SJSA1 (cell line): ENCODE data around the gene VDAC1. TPM values are rescaled to one million over a fixed set of nuclear protein-coding genes. Genes with fewer than 3 reads are reported as not detected.

Experiments used
- DNase-seq, 2 experiments: peaks; one replicate each; pipeline ENCODE4 v3.0.0-alpha.2; 2015 to 2020; ENCODE audit warnings: low spot score in 2 of 2, low read depth in 1 of 2
- H3K27ac ChIP-seq: fragments of 250-450 bp; sonication (Bioruptor Pico); 2 replicates; pipeline ENCODE4 v1.5.1; 2020; ENCODE audit warnings: mild to moderate bottlenecking, moderate library complexity
- H3K27me3 ChIP-seq: fragments of 250-450 bp; sonication (Bioruptor Pico); replicated peaks from 2 replicates; pipeline ENCODE4 v1.5.1; 2020; ENCODE audit warnings: mild to moderate bottlenecking, moderate library complexity
- H3K36me3 ChIP-seq: fragments of 250-450 bp; sonication (Bioruptor Pico); 2 replicates; pipeline ENCODE4 v1.5.1; 2020; ENCODE audit warnings: mild to moderate bottlenecking
- H3K4me1 ChIP-seq: fragments of 250-450 bp; sonication (Bioruptor Pico); replicated peaks from 2 replicates; pipeline ENCODE4 v1.6.1; 2021; ENCODE audit warnings: mild to moderate bottlenecking
- H3K4me3 ChIP-seq: fragments of 250-450 bp; sonication (Bioruptor Pico); 2 replicates; pipeline ENCODE4 v1.5.1; 2020; ENCODE audit warnings: mild to moderate bottlenecking
- H3K9me3 ChIP-seq: fragments of 250-450 bp; sonication (Bioruptor Pico); replicated peaks from 2 replicates; pipeline ENCODE4 v1.5.1; 2020; ENCODE audit warnings: mild to moderate bottlenecking
- total RNA-seq: library from RNA; depleted of rRNA; stranded (reverse); fragments of >200 nt; shearing (Covaris generic); gene quantifications from 2 replicates; pipeline ENCODE4 v1.2.3, GENCODE V29; 2014

Gene VDAC1
- total RNA-seq, 1 experiment from 2014 or later, result 432 TPM

DNA sequence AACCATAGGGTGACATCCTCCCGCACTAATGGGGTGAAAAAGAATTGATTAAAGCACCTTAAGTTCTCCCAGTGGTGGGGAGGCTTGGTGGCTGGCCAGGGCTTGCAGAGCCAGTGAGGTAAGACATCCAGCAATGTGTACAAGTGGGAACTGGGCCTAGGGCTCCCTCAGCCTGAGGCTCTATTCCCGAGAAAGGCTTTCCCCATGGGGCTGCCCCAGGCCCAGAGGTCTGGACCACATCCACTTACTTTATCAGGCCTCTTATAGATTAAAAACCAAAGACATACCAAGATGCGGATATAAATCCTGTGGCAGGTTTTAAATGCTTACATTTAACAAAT is 71.6 kb downstream of the VDAC1 start:
- Histone ChIP-seq H3K9me3 (no peaks in the 10 kb centered on the region), H3K27me3 (no peaks in the 10 kb centered on the region), H3K4me3 (no peak overlapping the region), H3K4me1 (peaks cover 11% of the 10 kb centered on the region), H3K27ac (no peak overlapping the region), H3K36me3 (no peaks in the 10 kb centered on the region)
- DNase-seq, result no peak

DNA sequence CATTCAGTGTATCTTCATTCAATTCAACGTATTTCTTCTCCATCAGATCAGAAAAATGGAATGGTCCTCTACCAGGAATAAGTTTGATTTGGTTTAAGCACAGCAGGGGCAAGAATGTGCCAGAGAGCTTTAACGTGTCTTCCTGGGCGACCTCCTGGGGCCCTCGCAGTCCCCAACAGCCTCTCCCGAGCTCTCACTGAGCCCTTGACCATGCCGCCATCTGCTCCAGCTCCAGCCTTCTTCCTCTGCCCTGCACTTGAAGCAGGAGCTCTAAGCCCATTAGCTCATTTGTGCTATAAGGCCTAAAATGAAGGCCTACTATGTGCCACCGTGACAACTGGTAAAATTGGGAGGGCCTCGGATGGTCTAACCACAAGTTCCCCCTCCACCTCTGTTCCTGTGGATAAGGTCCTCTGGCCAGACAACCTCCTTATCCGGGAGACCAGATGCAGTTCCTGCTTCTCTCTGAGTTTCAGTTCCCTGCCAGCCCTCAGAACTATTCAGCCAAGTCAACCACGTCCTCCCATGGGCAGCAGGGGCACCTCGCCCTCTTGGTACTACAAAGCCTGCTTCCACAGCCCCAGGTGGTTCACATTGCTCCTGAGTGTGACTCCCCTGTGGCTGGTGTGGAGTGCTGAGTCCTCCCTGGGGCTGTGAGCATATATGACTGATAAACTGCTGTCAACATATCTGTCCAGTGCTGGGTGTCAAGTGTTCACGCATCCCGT is 72.2 kb downstream of the VDAC1 start:
- Histone ChIP-seq H3K4me1 (peaks cover 11% of the 10 kb centered on the region), H3K9me3 (no peaks in the 10 kb centered on the region), H3K36me3 (no peaks in the 10 kb centered on the region), H3K27me3 (no peaks in the 10 kb centered on the region), H3K27ac (no peak overlapping the region), H3K4me3 (no peak overlapping the region)
- DNase-seq, result no peak

DNA sequence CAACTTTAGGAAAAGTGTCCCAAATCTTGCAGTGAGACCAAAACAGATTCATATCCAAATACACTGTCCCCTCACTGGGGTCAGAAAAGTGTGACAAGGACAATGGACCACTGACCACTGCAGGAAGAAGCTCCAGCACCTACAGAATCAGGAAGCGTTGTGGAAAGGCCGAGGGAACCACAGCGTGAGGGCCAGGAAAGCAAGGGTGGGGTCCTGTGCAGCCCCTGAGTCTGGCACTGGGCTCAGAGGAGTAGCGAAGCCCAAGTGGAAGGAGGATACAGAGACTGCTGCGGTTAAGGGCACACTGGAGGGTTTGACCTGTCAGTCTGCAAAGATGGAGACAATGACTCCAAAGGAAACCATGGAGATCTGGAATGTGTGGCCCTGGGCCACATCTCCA is 73.2 kb downstream of the VDAC1 start:
- Histone ChIP-seq H3K4me3 (no peak overlapping the region), H3K4me1 (peaks cover 11% of the 10 kb centered on the region), H3K9me3 (no peaks in the 10 kb centered on the region), H3K36me3 (no peaks in the 10 kb centered on the region), H3K27ac (no peak overlapping the region), H3K27me3 (no peaks in the 10 kb centered on the region)
- DNase-seq, result no peak

DNA sequence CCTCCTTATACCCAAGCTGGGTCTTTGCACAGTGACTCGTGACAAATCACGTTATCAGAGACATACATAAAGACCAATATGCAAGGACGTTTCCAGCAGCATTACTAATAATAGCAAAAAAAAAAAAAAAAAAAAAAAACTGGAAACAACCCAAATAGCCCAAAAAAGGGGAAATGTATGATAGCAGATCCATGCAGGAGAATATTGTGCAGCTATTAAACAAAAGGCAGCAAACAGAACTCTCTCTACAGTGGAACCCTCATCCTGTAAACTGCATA is 74.0 kb downstream of the VDAC1 start:
- Histone ChIP-seq H3K4me3 (no peak overlapping the region), H3K36me3 (no peaks in the 10 kb centered on the region), H3K27ac (no peak overlapping the region), H3K9me3 (no peaks in the 10 kb centered on the region), H3K4me1 (peaks cover 11% of the 10 kb centered on the region), H3K27me3 (no peaks in the 10 kb centered on the region)
- no peak for DNase-seq

DNA sequence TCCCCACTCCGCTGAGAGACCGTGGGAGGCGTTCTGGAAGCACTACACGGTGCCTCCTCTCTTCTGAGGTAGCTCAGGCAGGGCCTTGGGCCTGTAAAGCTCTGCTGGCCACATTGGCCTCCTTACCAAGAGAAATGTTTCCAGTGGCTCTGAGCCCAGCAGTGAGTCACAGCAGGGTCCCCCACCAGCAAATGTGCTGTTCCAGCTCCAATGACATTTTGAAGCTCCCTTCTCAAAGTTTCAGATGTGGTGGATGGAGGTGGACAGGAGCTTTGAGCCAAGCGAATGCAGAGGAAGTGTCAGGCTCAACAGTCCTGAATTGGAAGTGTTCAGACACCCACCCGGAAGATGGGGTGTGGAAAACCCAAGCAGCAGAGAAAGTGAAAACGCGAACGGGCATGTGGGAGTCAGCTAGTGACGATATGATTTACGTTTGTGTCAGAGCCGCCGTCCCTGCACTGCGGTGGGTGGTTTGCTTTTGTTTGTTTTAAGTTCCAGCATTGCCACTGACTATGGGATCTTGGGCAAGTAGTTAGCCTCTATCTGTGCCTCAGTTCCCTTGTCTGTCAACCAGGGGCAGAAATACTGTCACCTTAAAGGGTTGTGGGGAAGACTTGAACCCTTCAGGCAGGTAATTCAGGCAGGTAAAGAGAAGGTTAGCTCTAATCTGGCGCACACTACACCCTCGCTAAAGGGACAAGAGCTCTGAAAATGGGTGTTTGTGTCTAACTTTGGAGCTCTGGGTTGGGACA is 74.5 kb downstream of the VDAC1 start:
- DNase-seq, result peak; percentile 78 to 87
- Histone ChIP-seq H3K4me1 (peaks cover 11% of the 10 kb centered on the region), H3K27ac (peak overlapping the region; percentile 29), H3K4me3 (peak overlapping the region; percentile 8), H3K9me3 (no peaks in the 10 kb centered on the region), H3K27me3 (no peaks in the 10 kb centered on the region), H3K36me3 (no peaks in the 10 kb centered on the region)

DNA sequence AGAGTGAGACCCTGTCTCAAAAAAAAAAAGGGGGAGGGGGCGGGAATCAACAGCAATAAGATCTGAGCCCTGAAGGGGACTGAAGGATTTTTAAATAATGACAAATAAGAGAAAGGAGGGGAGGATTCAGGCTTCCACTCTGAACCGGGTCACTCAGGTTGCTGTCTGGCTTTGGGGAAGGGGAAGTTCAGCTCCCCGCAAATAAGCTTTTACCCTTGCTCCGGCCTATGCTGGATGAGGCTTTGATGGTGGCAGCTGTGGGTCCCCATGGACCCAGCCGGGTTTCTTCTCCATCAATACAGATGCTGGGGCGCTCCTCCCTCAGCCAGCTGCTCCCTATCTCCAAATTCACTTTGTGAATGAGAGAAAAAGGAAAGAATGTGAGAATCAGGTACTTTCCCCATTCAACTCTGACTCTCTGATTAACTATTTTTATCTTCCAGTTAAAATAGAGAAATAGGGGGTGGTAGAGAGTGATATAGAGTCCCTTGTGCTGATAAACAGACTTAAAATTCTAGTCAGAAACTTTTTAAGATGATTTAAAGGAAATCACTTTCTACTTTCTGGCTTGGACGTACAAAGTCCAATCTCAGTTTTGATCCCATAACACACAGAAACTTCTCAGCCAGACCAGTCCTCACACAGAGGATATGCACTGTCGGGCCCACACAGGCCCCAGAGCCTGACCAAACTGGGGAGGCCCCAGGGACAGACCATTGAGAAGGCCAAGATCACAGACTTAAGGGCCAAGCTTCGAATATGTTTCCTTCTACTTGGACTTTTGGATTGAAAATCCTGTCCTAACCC is 76.0 kb downstream of the VDAC1 start:
- no peak for DNase-seq
- Histone ChIP-seq H3K36me3 (no peaks in the 10 kb centered on the region), H3K4me3 (no peak overlapping the region), H3K27ac (no peak overlapping the region), H3K27me3 (no peaks in the 10 kb centered on the region; the same call in 1 of the 2 replicates), H3K4me1 (peaks cover 11% of the 10 kb centered on the region), H3K9me3 (no peaks in the 10 kb centered on the region)

DNA sequence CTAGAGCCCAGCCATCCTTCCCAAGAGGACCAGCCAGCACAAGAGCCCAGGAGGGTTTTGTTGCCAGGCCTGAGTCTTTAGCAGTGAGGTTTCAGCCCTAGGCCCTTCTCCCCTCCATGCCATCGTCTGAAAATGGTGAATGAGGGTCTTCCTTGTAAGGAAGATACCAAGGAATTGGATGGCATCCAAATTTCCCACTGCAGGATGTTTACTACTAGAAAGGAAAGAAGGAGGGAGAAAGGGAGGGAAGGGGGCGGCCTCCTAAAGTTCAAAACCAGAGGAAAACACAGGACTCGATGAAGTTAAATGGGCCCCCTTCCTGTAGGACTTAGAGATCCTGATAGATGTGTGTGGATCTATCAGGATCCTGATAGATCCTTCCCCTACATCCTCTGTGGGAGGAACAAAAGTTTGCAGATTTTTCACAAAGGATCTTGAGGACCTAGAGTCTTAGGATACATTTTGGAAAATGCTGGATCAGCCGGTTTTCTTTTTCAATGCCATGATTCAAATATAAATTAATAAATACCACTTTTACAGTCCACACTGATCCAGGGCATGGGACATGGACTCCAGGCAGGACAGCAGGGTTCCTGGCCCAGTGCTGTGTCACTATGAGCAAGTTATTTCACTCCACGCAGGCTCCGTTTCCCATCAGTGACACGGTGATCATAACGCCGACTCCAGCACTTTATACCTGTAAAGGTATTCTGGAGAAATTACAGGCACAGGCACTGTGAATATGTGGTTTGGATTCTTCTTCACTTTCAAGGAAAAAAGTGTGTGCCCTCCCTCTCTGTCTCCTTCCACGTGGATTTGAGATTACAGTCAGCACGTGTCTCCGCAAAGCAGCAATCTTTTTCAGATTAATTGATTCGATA is 77.2 kb downstream of the VDAC1 start:
- no peaks in the 10 kb centered on the region for H3K9me3 ChIP-seq
- no peaks in the 10 kb centered on the region for H3K36me3 ChIP-seq
- peaks cover 11% of the 10 kb centered on the region for H3K4me1 ChIP-seq
- no peaks in the 10 kb centered on the region; the same call in 1 of the 2 replicates for H3K27me3 ChIP-seq
- H3K27ac ChIP-seq, result no peak overlapping the region
- H3K4me3 ChIP-seq, result no peak overlapping the region
- DNase-seq, result no peak

DNA sequence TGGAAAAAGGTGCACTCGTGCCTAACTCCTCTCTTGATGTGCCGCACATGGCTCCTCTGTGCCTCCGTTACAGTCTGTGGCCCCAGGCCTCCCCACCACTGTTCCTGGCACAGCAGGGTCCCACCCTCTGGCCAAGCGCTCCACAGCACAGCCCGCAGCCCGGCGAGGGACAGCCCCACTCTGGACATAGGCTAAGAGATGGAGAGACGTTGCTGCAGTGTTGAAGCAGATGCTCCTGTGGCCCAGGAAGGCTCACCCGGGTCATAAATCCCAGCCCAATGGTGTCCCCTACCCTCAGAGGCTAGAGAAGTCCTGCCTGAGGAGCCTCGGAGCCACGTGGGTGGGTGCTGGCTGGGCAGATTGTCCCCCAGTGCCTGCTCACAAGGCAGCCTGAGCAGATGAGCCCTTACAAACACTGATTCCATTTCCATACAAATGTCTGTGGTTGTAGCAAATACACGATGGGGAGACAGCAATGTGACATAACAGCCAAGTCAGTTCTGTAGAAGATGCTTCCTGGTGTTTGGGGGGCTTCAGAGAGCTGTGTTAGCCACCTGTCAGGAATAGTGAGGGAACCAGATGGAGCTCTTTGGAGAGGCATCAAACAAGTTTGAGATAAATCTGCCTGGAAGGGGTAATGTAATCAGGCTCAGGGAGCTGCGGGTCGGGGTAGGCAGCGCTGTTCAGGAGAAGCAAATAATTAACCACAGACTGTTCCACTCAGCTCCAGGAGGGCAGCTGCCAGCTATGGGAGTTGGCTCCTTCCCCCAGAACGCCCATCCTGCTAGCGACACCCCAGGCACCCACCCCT is 78.1 kb downstream of the VDAC1 start:
- Histone ChIP-seq H3K4me3 (no peak overlapping the region), H3K27me3 (no peaks in the 10 kb centered on the region; the same call in 1 of the 2 replicates), H3K36me3 (no peaks in the 10 kb centered on the region), H3K4me1 (peaks cover 11% of the 10 kb centered on the region), H3K9me3 (no peaks in the 10 kb centered on the region), H3K27ac (no peak overlapping the region)
- DNase-seq, result no peak

DNA sequence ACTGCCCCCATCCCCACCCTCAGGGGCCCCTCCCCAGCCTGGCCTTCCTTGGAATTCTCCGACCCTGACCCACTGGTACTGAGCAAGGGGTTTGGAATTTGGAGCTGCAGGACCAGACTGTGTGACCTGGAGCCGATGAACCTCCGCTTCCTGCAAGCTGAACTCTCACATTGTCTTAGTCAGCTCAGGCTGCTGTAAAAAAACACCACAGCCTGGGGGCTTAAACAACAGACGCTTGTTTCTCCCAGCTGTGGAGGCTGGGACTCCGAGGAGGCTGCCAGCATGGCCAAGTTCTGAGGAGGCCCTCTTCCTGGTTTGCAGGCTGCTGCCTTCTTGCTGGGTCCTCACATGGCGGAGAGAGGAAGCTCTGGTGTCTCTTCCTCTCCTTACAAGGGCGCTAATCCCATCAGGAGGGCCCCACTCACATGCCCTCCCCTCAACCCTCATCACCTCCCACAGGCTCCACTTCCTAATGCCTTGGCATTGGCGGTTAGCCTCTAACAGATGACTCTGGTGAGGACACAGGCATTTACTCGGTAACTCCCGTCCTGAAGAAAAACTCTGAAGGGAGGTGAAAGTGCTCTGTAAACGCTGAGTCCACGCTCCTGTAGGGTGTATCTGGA is 78.8 kb downstream of the VDAC1 start:
- no peaks in the 10 kb centered on the region for H3K9me3 ChIP-seq
- H3K4me1 ChIP-seq, result peaks cover 11% of the 10 kb centered on the region
- no peaks in the 10 kb centered on the region; the same call in 1 of the 2 replicates for H3K27me3 ChIP-seq
- no peak overlapping the region for H3K27ac ChIP-seq
- no peaks in the 10 kb centered on the region for H3K36me3 ChIP-seq
- no peak for DNase-seq
- H3K4me3 ChIP-seq, result no peak overlapping the region

DNA sequence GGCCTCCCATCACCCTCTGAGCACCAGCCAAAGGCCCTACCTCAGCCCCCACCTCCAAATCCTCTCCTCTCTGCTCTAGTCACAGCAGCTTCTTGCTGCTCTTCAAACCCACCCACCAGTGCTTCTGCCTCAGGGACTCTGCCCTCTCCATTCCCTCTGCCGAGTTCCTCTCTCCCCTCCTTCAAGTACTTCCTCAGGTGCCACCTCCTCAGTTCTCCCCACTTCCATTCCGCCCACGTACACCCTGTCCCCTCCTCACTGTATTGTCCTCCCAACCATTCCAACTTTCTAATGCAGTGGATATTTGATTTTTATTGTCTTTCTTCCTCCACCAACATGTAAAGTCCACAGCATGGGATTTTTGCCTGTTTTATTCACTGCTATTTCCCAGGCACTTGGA is 79.5 kb downstream of the VDAC1 start:
- Histone ChIP-seq H3K27me3 (no peaks in the 10 kb centered on the region; the same call in 1 of the 2 replicates), H3K36me3 (no peaks in the 10 kb centered on the region), H3K27ac (no peak overlapping the region), H3K9me3 (no peaks in the 10 kb centered on the region), H3K4me1 (peaks cover 7% of the 10 kb centered on the region), H3K4me3 (no peak overlapping the region)
- DNase-seq, result no peak

DNA sequence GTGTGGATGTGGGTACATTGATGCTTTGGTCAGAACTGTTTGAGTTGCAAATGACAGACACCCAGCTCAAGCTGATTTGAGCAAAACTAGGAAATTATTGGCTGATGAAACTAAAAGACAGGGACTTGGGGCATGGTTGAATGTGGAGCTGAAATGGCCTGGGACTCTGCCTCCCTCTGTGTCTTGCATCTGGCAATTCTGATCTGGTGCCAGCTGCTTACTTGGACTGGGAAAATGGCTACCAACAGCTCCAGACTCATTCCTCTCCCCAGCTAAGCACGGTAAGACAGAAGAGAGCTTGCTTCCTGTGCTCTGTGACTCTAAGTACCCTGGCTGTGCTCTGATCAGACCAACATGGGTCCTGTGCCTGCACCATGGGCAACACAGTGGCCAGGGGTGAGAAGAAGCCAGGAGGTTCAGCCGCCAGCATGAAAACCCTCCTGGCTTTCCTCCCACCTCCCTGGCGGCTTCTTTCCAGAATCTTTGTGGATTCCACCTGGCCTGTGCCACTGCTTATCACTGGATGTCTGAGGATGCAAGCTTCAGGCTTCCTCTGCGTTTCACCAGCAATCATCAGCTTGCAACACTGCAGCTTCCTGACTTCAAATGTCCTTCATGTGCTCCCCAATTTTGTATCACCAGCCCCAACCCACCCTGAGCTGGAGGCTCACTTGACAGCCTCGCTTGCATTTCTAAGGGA is 80.4 kb downstream of the VDAC1 start:
- H3K36me3 ChIP-seq, result no peaks in the 10 kb centered on the region
- no peak overlapping the region for H3K27ac ChIP-seq
- no peak overlapping the region for H3K4me3 ChIP-seq
- no peak for DNase-seq
- H3K27me3 ChIP-seq, result no peaks in the 10 kb centered on the region; the same call in 1 of the 2 replicates
- H3K4me1 ChIP-seq, result no peaks in the 10 kb centered on the region
- H3K9me3 ChIP-seq, result no peaks in the 10 kb centered on the region

DNA sequence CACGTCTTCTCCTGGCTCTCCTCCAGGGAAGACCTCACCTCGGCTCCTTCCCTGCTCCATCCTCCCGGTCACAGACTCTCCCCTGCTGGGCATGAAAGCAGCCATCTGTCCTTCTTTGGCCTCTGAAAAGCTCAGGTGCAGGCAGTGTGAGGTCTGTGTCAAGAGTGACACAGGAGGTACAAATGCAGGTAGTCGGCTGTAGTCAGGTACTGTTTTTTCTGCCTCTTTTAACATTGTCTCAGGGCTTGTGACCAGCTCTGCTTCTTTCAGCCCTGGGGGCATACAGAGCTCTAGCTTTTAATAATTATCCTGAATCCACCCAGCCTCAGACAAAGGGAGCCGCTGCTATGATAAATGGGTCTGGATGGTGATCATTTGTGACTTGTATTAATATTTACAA is 82.8 kb downstream of the VDAC1 start:
- no peak for DNase-seq
- Histone ChIP-seq H3K36me3 (no peaks in the 10 kb centered on the region), H3K9me3 (no peaks in the 10 kb centered on the region), H3K4me1 (no peaks in the 10 kb centered on the region), H3K4me3 (no peak overlapping the region), H3K27ac (no peak overlapping the region), H3K27me3 (no peaks in the 10 kb centered on the region; the same call in 1 of the 2 replicates)
